SK-N-SH (cell line): ENCODE measurements around the gene GNG14.

ENCODE experiments used
- CHD2 ChIP-seq: fragments of 150-350 bp; IDR thresholded peaks from 2 replicates; pipeline ENCODE4 v1.6.1; 2018; ENCODE audit warnings: low read length; ENCODE audit not compliant: partially characterized antibody
- CTCF ChIP-seq: fragments of 200-600 bp; sonication (generic); IDR thresholded peaks from 2 replicates; pipeline ENCODE4 v1.6.1; 2017; ENCODE audit warnings: antibody characterized with exemption, mild to moderate bottlenecking, moderate library complexity
- EP300 ChIP-seq, 2 experiments: IDR thresholded peaks; 2 replicates each; pipeline versions ENCODE4 v1.4.0 to v1.6.1; 2012; ENCODE audit warnings: borderline replicate concordance in 1 of 2, low read depth in 1 of 2, low read length in 1 of 2
- EZH2phosphoT487 ChIP-seq: fragments of 200-600 bp; sonication (generic); IDR thresholded peaks from 2 replicates; pipeline ENCODE4 v1.6.1; 2017; ENCODE audit warnings: low read depth, mixed run types, mild to moderate bottlenecking, antibody characterized with exemption, moderate library complexity, borderline replicate concordance
- FOXJ3 ChIP-seq: sonication (generic); formaldehyde crosslinking; IDR thresholded peaks from 2 replicates; pipeline ENCODE4 v1.5.1; 2020; ENCODE audit warnings: mild to moderate bottlenecking, missing genetic modification reagents
- RAD21 ChIP-seq: IDR thresholded peaks from 2 replicates; pipeline ENCODE4 v1.6.1; 2012; ENCODE audit warnings: mild to moderate bottlenecking, low read length
- RFX5 ChIP-seq: IDR thresholded peaks from 2 replicates; pipeline ENCODE4 v1.6.1; 2012; ENCODE audit warnings: mild to moderate bottlenecking, improper control_type of control experiment, low read length
- TAF1 ChIP-seq: IDR thresholded peaks from 2 replicates; pipeline ENCODE4 v1.6.1; 2012; ENCODE audit warnings: low read depth, mild to moderate bottlenecking, low read length, moderate library complexity, borderline replicate concordance
- TF ChIP-seq, protein P1 (sequence below): fragments of 150-350 bp; IDR thresholded peaks from 2 replicates; pipeline ENCODE4 v1.6.1; 2016; ENCODE audit warnings: mild to moderate bottlenecking, low read depth, low read length

- TF ChIP-seq RAD21: no peak
- TF ChIP-seq EZH2phosphoT487: no peak
- no peak for TF ChIP-seq CHD2
- no peak for TF ChIP-seq RFX5
- TF ChIP-seq CTCF: no peak
- TF ChIP-seq, protein P1, sequence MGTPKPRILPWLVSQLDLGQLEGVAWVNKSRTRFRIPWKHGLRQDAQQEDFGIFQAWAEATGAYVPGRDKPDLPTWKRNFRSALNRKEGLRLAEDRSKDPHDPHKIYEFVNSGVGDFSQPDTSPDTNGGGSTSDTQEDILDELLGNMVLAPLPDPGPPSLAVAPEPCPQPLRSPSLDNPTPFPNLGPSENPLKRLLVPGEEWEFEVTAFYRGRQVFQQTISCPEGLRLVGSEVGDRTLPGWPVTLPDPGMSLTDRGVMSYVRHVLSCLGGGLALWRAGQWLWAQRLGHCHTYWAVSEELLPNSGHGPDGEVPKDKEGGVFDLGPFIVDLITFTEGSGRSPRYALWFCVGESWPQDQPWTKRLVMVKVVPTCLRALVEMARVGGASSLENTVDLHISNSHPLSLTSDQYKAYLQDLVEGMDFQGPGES: no peak
- no peak for TF ChIP-seq FOXJ3 (CRISPR knock-in tag)
- no peak for TF ChIP-seq EP300 (IDR thresholded peaks at IDR 0.05; ENCODE audit: borderline replicate concordance in 1 of 2, low read depth in 1 of 2, low read length in 1 of 2)
- no peak for TF ChIP-seq TAF1
Observed at GRCh38 chr19:12715929-12716328, 28.1 kb downstream of the GNG14 start.
